ENCODE data around the gene TP53BP2. TPM values are rescaled to one million over a fixed set of nuclear protein-coding genes. Genes with fewer than 3 reads are reported as not detected.

The TP53BP2 gene
- total and polyA plus RNA-seq, 2 experiments from 2014 or later, result 31.6 to 57.8 TPM

- no peak for TF ChIP-seq EZH2 (IDR thresholded peaks at IDR 0.05; ENCODE audit: borderline replicate concordance)
- no peak for TF ChIP-seq CTCF (IDR thresholded peaks at IDR 0.05; ENCODE audit: poor library complexity)
- no peak for TF ChIP-seq EZH2phosphoT487 (IDR thresholded peaks at IDR 0.05; ENCODE audit: low read depth, severe bottlenecking, unreplicated experiment)
- Histone ChIP-seq H3K27me3 (no peaks in the 10 kb centered on the region), H3K79me2 (peaks cover 6% of the 10 kb centered on the region), H4K20me1 (ENCODE audit: insufficient read depth, poor library complexity, severe bottlenecking) (no peaks in the 10 kb centered on the region), H3K36me3 (replicated peaks; ENCODE audit: insufficient read depth, low read depth) (no peaks in the 10 kb centered on the region), H3K27ac (no peak overlapping the region), H3K4me2 (no peak overlapping the region), H3K4me1 (ENCODE audit: insufficient read depth) (no peaks in the 10 kb centered on the region), H3K9me3 (ENCODE audit: low read depth) (no peaks in the 10 kb centered on the region), H3K9me2 (replicated peaks; ENCODE audit: insufficient read depth) (no peaks in the 10 kb centered on the region), H2AFZ (no peak overlapping the region), H3K4me3 (no peak overlapping the region)
- 85% methylated on average over 7 of the region's 7 CpGs for WGBS (ENCODE audit: low lambda C conversion rate, missing lambda C conversion rate)
- DNase-seq (ENCODE audit: low spot score), result no peak
These were observed 49.5 kb downstream of the TP53BP2 start for GRCh38 chr1:223796210-223796609.

GRCh38 chr1:223794136-223794880 is 51.4 kb downstream of the TP53BP2 start:
- Histone ChIP-seq H3K79me2 (peaks cover 6% of the 10 kb centered on the region), H3K4me3 (no peak overlapping the region), H3K36me3 (replicated peaks; ENCODE audit: insufficient read depth, low read depth) (no peaks in the 10 kb centered on the region), H3K27ac (peak overlapping the region; percentile 39), H2AFZ (no peak overlapping the region), H3K9me3 (ENCODE audit: low read depth) (no peaks in the 10 kb centered on the region), H3K4me1 (ENCODE audit: insufficient read depth) (no peaks in the 10 kb centered on the region), H3K27me3 (no peaks in the 10 kb centered on the region), H3K4me2 (peak overlapping the region; percentile 61), H4K20me1 (ENCODE audit: insufficient read depth, poor library complexity, severe bottlenecking) (no peaks in the 10 kb centered on the region), H3K9me2 (replicated peaks; ENCODE audit: insufficient read depth) (no peaks in the 10 kb centered on the region)
- TF ChIP-seq CTCF (IDR thresholded peaks at IDR 0.05; ENCODE audit: poor library complexity) (no peak), EZH2phosphoT487 (IDR thresholded peaks at IDR 0.05; ENCODE audit: low read depth, severe bottlenecking, unreplicated experiment) (no peak)
- 76% methylated on average over 9 of the region's 9 CpGs for whole genome bisulfite sequencing (ENCODE audit: low lambda C conversion rate, missing lambda C conversion rate)
- DNase-seq (ENCODE audit: low spot score), result no peak

- peak overlapping the region; percentile 61 for H3K4me2 ChIP-seq
- H3K4me3 ChIP-seq, result no peak overlapping the region
These were observed 52.0 kb downstream of the TP53BP2 start for GRCh38 chr1:223793716-223794115.

More at GRCh38 chr1:223793716-223794115, 52.0 kb downstream of the TP53BP2 start:
- Histone ChIP-seq H3K9me3 (ENCODE audit: low read depth) (no peaks in the 10 kb centered on the region), H3K27ac (peak overlapping the region; percentile 39), H2AFZ (no peak overlapping the region), H3K79me2 (peaks cover 6% of the 10 kb centered on the region), H3K9me2 (replicated peaks; ENCODE audit: insufficient read depth) (no peaks in the 10 kb centered on the region), H3K27me3 (no peaks in the 10 kb centered on the region), H3K4me1 (ENCODE audit: insufficient read depth) (no peaks in the 10 kb centered on the region), H4K20me1 (ENCODE audit: insufficient read depth, poor library complexity, severe bottlenecking) (no peaks in the 10 kb centered on the region), H3K36me3 (replicated peaks; ENCODE audit: insufficient read depth, low read depth) (no peaks in the 10 kb centered on the region)
- WGBS (ENCODE audit: low lambda C conversion rate, missing lambda C conversion rate), result 47% methylated on average over 4 of the region's 4 CpGs
- DNase-seq (ENCODE audit: low spot score), result no peak
- TF ChIP-seq CTCF (IDR thresholded peaks at IDR 0.05; ENCODE audit: poor library complexity) (no peak), EZH2phosphoT487 (IDR thresholded peaks at IDR 0.05; ENCODE audit: low read depth, severe bottlenecking, unreplicated experiment) (no peak), EZH2 (IDR thresholded peaks at IDR 0.05; ENCODE audit: borderline replicate concordance) (no peak)
